COLO668 (cell line): Measurements from ENCODE around the gene NOG.

Experiments used
- DNase-seq: peaks from one replicate; lab custom pipeline; 2025; ENCODE audit not compliant: unreplicated experiment; lab: John Stamatoyannopoulos, UW

Gene NOG

GRCh38 chr17:56596691-56597494 is 3.4 kb downstream of the NOG start:
- DNase-seq: no peak

- no peak for DNase-seq
Measured at GRCh38 chr17:56597495-56597990, 4.0 kb downstream of the NOG start.

- DNase-seq: no peak
Measured at GRCh38 chr17:56598466-56598865, 5.0 kb downstream of the NOG start.

- DNase-seq: no peak
Measured at GRCh38 chr17:56599088-56599487, 5.6 kb downstream of the NOG start.

- no peak for DNase-seq
Measured at GRCh38 chr17:56599566-56599965, 6.1 kb downstream of the NOG start.

- DNase-seq: no peak
Measured at GRCh38 chr17:56600256-56600655, 6.8 kb downstream of the NOG start.

- no peak for DNase-seq
Measured at GRCh38 chr17:56601591-56601990, 8.1 kb downstream of the NOG start.

- no peak for DNase-seq
Measured at GRCh38 chr17:56602292-56603130, 9.0 kb downstream of the NOG start.

- DNase-seq: no peak
Measured at GRCh38 chr17:56603486-56604238, 10.2 kb downstream of the NOG start.

- DNase-seq: no peak
Measured at GRCh38 chr17:56604691-56605290, 11.3 kb downstream of the NOG start.

GRCh38 chr17:56608944-56609343 is 15.4 kb downstream of the NOG start:
- no peak for DNase-seq

GRCh38 chr17:56610321-56610720 is 16.8 kb downstream of the NOG start:
- DNase-seq: no peak

- DNase-seq: no peak
Measured at GRCh38 chr17:56613131-56613530, 19.6 kb downstream of the NOG start.

- DNase-seq: no peak
Measured at GRCh38 chr17:56614522-56614921, 21.0 kb downstream of the NOG start.

- DNase-seq: no peak
Measured at GRCh38 chr17:56616239-56616638, 22.7 kb downstream of the NOG start.

GRCh38 chr17:56623383-56623782 is 29.9 kb downstream of the NOG start:
- DNase-seq: no peak

- no peak for DNase-seq
Measured at GRCh38 chr17:56624309-56624708, 30.8 kb downstream of the NOG start.

- DNase-seq: no peak
Measured at GRCh38 chr17:56624912-56625311, 31.4 kb downstream of the NOG start.

- DNase-seq: no peak
Measured at GRCh38 chr17:56629531-56630075, 36.1 kb downstream of the NOG start.

- DNase-seq: no peak
Measured at GRCh38 chr17:56630202-56630601, 36.7 kb downstream of the NOG start.

GRCh38 chr17:56633681-56634080 is 40.2 kb downstream of the NOG start:
- DNase-seq: no peak
